HG03108 (cell line): ENCODE results near the gene MTUS2.

Experiments used
- ATAC-seq: cut with Tn5 transposase; IDR thresholded peaks from one replicate; pipeline ENCODE4 v1.9.1; 2021; ENCODE audit warnings: moderate library complexity; ENCODE audit not compliant: unreplicated experiment

The MTUS2 gene

DNA sequence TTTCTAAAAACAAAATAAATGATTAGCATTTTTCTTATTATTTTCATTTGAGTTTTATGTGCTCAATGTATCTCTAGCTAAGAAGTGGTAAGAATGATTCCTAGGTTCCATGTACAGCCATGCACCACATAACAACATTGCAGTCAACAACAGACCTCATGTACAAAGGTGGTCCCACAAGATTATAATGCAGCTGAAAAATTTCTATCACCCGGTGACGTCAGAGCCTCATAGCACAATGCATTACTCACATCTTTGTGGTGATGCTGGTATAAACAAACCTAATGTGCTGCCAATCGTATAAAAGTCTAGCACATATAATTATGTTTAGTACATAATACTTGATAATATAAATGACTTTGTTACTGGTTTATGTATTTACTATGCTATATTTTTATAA is 654.9 kb downstream of the MTUS2 start:
- ATAC-seq: no peak

GRCh38 chr13:29476046-29476445 is 655.9 kb downstream of the MTUS2 start:
- ATAC-seq: no peak

- ATAC-seq: no peak
Observed at GRCh38 chr13:29479716-29480492, 659.8 kb downstream of the MTUS2 start.

- no peak for ATAC-seq
Observed at GRCh38 chr13:29480893-29481525, 660.9 kb downstream of the MTUS2 start.

DNA sequence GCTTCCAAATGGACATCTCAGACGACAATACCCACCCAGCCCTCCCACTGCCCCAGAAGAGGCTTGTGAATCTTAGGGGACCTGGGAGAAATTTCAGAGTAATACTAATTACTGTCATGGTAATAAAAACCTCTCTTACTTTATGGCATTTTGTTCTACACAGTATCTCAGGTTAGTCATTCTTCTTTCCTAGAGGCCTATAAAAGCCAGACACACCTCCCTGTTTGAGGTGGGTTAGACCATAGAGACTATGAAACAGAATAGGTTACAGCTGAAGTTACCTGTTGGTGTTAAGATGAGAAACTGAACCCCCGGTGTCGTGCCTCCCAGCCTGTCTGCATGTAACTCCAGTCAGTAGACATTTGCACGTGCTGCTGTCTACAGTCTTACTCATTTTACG is 661.5 kb downstream of the MTUS2 start:
- ATAC-seq: no peak

DNA sequence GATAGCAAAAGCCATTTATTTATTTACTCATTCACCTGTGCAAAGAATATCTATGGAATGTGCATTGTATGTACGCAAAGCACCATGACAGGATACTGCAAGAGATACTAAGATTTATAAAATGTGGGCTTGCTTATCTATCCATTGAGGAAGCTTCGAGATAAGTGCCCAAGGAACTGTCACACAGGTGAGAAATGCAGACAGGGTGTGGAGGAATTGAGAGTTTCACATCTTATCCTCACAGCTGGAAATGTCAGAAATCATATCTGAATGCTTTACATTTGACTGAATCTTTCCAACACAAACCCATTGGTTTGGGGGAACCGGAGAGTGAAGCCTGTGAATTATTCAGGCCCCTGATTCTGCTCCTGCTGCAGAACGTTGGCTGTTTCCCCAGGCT is 662.4 kb downstream of the MTUS2 start:
- ATAC-seq: no peak

DNA sequence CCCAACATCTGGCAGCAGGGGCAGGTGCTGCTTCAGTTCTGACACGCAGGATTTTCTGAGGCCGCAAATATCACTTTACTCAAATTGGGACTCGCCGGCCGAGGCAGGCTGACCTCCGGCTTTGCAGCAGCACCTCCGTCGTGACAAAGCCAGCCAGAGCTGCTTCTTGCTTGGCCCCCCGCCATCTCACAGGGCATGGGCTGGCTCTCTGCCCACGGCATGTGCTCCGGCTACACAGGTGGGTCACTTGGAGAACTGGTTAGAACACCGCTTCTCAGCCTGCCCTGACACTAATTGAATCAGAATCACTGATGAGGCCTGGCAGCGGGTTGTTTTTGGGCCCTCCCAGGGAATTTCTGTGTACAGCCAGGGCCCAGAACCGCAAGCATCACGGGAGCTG is 663.1 kb downstream of the MTUS2 start:
- no peak for ATAC-seq

DNA sequence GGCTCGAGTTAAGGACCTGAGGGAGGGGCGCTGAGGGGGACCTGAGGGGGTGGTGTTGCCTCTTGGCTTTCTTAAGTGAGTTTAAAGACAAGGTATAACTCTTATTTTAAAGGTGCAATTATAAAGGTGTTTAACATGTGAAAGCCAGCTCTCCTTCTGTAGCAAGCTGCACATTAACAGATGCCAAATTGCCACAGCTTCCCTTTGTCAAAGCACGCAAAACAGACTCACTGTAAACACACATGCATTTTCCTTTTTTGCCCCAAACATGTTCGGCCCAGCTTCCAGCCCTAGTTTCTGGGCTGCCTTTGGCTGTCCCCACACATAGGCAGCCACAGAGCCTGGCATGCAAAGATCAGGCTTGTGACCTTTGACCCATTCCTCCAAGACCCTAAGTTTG is 663.5 kb downstream of the MTUS2 start:
- ATAC-seq: no peak

DNA sequence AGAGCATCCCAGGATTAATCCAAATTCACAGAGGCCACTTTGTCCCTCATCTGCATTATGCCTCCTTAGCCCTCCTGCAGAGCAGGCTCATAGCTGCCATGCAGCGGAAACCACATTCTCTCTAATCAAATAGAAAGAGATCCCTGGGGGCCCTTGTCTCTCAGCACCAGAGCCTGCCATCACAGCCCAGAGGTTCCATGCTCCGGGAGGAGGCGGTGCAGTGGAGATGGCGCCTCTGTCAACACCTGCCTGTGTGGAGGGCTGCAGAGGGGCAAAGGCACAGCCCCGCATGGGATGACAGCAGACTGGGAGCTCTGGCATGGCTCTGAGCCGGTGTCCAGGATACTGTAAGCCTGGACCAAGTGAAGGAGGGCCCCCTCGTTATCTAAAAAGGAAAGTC is 664.1 kb downstream of the MTUS2 start:
- ATAC-seq: no peak

DNA sequence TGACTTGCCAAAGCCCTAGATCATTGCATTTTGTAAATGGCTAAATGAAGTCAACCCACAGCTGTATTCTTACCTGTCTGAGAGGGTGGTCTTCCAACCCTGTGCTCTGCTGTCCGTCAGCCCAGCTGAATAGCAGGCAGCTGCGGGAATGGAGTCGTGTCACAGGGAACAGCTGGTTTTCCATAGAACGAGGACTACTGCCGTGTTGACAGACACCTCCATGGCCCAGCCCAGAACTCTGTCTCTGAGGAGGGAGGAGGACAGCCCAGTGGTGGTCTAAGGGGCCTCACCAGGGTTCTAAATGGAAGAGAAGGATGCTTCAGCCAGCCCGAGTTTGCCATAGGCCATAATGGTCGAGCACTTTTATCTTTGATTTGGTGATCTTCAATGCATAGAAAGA is 664.7 kb downstream of the MTUS2 start:
- ATAC-seq: no peak

GRCh38 chr13:29486551-29486950 is 666.4 kb downstream of the MTUS2 start:
- no peak for ATAC-seq

- no peak for ATAC-seq
Observed at GRCh38 chr13:29487466-29488454, 667.6 kb downstream of the MTUS2 start.

- ATAC-seq: no peak
Observed at GRCh38 chr13:29489650-29490560, 669.8 kb downstream of the MTUS2 start.

GRCh38 chr13:29490561-29490885 is 670.4 kb downstream of the MTUS2 start:
- no peak for ATAC-seq

GRCh38 chr13:29491248-29491647 is 671.1 kb downstream of the MTUS2 start:
- ATAC-seq: no peak

- ATAC-seq: no peak
Observed at GRCh38 chr13:29493796-29494195, 673.7 kb downstream of the MTUS2 start.

DNA sequence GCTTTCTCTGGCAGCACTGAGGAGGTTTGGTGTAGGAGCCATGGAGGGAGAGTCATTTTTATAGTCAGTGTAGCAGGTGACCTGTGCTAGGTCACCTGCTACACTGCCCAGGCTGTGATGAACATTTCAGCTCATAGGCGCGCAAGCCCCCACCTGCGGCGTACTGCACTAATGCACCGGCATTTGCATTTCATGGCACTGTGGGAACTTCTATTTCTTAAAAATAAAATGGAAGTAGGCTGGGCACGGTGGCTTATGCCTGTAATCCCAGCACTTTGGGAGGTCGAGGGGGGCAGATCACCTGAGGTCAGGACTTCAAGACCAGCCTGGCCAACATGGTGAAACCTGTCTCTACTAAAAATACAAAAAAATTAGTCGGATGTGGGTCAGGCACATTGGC is 674.4 kb downstream of the MTUS2 start:
- ATAC-seq: no peak

- no peak for ATAC-seq
Observed at GRCh38 chr13:29496241-29496712, 676.1 kb downstream of the MTUS2 start.

GRCh38 chr13:29497137-29497654 is 677.1 kb downstream of the MTUS2 start:
- ATAC-seq: no peak

DNA sequence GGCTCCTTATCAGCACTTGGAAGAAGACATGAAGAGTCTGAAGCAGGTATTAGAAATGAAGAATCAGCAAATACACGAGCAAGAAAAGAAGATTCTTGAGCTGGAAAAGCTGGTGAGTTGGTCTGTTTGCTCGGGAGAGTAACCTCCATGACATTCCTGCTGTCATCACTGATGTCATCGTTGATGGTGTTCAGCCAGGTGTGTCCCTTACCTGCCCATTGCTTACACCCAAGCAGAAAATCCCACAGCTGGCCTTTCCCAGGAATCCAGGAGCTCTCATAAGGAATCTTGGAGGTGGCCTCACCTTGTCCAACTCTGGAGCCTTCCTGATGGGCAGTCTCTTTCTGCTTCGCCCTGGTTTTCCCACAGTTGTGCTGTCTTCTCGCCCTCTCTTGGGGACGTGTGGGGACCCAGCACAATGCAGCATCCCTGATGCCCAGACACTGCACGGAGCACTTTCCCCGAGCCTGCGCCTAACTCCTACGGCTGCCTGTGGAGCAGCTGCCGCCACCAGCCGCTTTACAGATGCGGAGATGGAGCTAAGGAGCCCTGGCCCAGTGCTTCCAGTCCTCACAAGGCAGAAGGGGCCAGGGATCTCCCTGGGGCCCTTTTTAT is 678.4 kb downstream of the MTUS2 start:
- ATAC-seq: no peak
